Fibroblast of lung (primary cell): ENCODE measurements around the gene LMF2.

Experiments
- CTCF ChIP-seq, 2 donors: IDR thresholded peaks in 1 of 2; conservative IDR thresholded peaks in 1 of 2; 1 replicate in 1 of 2; 2 replicates in 1 of 2; pipeline ENCODE4 v1.5.1; 2011 to 2012; ENCODE audit warnings: low read length in 2 of 2, control low read depth in 1 of 2, inconsistent platforms in 1 of 2, low read depth in 1 of 2, mild to moderate bottlenecking in 1 of 2
- EZH2 ChIP-seq: IDR thresholded peaks from 2 replicates; pipeline ENCODE4 v1.5.1; 2012; ENCODE audit warnings: low read length, control low read depth, mild to moderate bottlenecking; ENCODE audit errors: missing control alignments

- TF ChIP-seq CTCF (conservative IDR thresholded peaks at IDR 0.05 in 1 of 2, IDR thresholded peaks at IDR 0.05 in 1 of 2; ENCODE audit: low read depth in 1 of 2, low read length in 2 of 2) (no peak), EZH2 (no peak)
These were observed 52.9 kb downstream of the LMF2 start for GRCh38 chr22:50454556-50455075.
